GM21526 (cell line): Measurements from ENCODE around the gene HECW1.
A peak's percentile ranks its signal among the peaks of the same experiment; 100 is the strongest.
"Not testable (repeated sequence)": the region's sequence is repeated elsewhere in the genome, so short reads cannot be mapped to it uniquely, and the experiment has no call there.

ENCODE experiments used
- ATAC-seq: cut with Tn5 transposase; IDR thresholded peaks from one replicate; pipeline ENCODE4 v1.9.1; 2021; ENCODE audit warnings: moderate library complexity; ENCODE audit not compliant: unreplicated experiment, low FRiP score

HECW1 gene

DNA sequence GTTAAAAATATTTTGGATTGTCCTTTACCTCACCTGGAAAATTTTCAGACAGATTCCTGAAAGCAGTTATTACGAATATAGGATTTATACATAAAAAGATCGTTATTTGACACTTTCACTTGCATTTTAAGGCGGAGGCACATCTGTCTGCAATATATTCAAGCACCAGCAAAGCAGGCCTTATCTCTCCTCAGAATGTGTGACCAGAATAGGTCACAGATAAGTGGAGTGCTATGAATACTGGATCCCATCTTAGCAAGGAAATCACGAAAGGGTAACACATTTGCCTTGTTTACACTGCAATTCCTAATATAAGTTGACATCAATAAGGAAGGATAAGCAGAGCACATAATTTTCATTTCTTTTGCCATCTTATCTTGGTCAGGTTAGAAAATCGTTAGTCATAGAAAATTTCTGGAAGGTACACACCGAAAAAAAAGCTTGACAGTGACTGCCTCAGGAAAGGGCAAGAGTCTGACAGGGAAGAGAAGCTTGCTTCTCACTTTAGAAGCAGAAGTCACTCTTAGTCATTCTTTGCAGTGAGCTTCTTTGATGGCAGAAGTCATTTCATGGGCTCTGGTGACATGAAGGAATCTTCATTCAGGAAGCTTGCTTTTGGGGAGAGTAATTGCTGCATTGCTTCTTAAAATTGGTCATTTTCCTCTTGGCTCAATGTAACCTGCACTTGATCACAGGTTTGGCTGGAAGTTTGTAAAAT lies 372.4 kb downstream of the HECW1 start:
- no peak for ATAC-seq

- ATAC-seq = no peak
Observed at GRCh38 chr7:43485580-43485979, 373.1 kb downstream of the HECW1 start.

DNA sequence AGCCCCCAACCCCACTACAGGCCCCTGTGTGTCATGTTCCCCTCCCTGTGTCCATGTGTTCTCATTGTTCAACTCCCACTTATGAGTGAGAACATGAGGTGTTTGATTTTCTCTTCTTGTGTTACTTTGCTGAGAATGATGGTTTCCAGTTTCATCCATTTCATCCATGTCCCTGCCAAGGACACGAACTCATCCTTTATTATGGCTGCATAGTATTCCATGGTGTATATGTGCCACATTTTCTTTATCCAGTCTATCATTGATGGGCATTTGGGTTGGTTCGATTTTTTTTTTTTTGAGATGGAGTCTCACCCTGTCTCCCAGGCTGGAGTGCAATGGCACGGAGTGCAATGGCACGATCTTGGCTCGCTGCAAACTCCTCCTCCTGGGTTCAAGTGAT lies 373.6 kb downstream of the HECW1 start:
- ATAC-seq = not testable (repeated sequence)

DNA sequence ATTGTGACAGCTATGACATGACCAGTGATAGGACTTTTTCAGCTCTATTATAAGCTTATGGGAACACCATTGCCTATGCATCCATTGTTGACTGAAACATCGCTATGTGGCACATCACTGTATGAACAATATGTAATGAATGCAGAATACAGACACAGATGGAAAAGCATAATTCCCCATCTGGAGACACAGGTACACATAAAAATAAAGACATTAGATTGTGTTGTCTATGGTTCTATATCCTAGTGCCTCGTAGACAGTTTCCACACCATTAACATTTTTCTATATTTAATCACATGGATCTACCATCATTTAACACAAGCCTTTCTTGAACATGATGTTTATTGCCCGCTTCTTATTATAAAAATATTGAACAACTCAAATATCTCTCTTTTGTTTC lies 374.2 kb downstream of the HECW1 start:
- ATAC-seq = no peak

DNA sequence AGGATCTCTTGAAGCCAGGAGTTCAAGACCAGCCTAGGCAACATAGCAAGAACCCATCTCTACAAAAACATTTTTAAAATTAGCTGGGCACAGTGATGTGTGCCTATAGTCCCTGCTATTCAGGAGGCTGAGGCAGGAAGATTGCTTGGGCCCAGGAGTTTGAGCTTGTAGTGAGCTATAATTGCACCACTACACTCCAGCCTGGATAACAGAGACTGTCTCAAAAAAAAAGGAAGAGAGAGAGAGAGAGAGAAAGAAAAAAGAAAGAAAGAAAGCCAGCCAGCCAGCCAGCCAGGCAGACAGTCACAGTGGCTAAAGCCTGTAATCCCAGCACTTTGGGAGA lies 375.3 kb downstream of the HECW1 start:
- no peak for ATAC-seq

DNA sequence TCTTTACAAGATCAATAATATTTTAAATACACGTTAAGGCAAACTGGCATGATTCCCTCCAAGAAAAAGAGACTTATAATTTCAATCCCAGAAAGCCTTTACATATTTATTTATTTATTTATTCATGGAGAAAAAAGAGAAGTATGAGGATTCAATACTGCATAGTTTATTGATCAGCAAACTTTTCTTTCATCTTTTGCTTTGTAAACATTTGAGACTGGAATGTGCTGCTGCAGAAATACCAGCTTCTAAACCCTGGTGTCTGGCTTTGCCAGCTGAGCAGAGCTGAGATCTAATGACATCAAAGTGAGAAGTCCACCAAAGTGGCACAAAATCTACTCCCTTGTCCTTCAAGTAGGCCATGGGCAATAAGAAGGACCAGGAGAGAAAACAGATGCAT lies 376.8 kb downstream of the HECW1 start:
- ATAC-seq = no peak

DNA sequence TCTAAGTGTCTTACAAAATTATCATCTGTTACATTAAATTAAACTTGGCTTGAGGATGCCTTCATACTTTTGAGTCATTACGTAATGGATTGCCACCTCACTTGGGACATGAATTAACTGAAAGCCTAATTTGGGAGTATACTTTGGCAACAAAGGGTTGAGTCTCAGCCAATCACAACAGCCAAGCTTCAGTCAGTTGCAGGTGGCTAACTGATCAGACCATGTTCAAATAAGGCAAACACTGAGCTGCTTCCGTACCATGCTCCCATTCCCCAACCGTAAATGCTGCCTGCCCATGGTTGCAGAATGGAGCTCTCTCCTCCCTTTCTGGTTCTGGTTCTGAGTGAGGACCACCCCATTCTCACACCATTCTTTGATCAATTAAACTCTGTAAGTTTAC lies 377.6 kb downstream of the HECW1 start:
- no peak for ATAC-seq

GRCh38 chr7:43491123-43491522 lies 378.7 kb downstream of the HECW1 start:
- ATAC-seq = no peak

DNA sequence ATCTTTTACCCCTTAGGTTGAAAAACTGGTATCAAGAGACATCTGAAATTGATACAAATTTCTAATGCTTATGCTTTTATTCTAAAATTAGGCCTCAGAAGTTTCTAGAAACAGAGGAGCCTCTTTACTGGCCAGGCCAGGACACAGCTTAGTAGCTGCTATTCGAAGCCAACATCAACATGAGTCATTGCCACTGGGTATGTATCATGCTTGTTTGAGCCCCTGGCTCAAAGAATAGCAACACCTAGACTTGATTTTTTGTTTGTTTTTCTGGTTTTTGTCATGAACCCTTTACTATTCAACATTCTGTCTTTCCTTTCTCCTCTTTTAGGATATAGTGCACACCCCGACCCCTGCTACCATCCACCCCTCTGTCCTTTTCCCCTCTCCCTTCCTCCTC lies 379.5 kb downstream of the HECW1 start:
- no peak for ATAC-seq

DNA sequence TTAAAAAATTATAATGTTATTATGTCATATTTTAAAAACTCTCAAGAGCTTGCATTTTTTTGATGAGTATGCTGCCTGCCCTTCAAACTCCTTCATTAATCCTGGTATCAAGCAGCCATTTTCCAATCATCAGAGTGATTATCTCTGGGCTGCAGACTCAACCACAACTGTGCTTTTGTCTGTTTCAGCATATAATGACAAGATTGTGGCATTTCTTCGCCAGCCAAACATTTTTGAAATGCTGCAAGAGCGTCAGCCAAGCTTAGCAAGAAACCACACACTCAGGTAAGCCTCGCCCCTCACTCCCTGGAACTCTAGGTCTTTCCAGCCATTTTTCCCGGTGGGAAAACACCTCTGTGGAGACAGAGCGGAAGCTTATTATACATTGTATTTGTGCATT lies 380.4 kb downstream of the HECW1 start:
- no peak for ATAC-seq

DNA sequence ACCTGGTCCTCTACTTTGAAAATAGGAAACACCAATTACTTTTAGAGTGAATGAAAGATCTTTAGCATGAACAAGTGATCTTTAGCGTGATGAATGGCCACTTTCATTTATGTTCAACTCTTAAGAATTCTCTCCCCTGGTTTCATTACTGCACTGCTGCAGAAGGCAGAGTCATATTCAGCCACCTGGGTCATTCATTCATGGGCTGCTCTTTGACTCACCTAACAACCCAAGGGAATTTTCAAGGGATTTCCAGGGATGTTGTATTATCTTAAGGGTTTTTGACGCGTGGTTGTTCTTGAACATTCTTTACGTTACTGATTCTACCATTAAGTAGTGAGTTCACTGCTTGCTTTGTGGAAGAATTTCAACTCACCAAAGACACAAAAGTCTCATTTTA lies 383.1 kb downstream of the HECW1 start:
- ATAC-seq = no peak

- no peak for ATAC-seq
Observed at GRCh38 chr7:43496596-43496995, 384.1 kb downstream of the HECW1 start.

DNA sequence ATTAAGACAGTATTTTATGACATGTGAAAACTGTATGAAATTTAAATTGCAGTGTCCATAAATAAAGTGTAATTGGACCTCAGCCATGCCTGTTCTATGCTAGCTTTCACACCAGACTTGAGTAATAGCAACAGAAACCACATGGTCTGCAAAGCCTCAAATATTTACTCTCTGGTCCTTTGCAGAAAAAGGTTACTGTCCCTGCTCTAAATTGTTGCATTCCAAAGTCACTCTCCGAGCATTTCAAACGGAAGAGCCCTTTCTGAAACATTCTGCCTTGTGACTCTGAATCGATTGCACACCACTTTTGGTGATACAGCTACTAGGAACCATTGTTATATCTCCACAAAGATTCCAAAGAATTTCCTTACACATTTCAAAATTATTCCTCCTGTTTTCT lies 389.4 kb downstream of the HECW1 start:
- no peak for ATAC-seq

- no peak for ATAC-seq
Observed at GRCh38 chr7:43502941-43503340, 390.5 kb downstream of the HECW1 start.

DNA sequence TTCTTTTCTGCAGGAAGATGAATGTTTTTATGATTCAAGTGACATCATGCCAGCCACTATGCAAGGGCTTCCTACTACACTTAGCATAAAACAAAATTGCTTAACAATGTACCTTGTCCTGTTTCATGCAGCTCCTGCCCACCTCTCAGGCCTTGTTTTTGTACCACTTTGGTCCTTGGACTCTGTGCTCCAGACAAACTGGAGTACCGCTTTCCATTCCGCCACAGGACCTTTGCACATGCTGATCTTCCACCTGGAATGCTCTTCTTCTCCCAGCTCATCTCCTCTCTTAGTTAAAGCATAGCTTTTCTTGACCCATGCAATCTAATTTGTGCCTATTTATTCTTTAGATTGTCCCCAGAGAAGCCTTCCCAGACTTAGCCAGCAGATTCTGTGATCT lies 393.0 kb downstream of the HECW1 start:
- ATAC-seq = no peak

- no peak for ATAC-seq
Observed at GRCh38 chr7:43506460-43506859, 394.0 kb downstream of the HECW1 start.

DNA sequence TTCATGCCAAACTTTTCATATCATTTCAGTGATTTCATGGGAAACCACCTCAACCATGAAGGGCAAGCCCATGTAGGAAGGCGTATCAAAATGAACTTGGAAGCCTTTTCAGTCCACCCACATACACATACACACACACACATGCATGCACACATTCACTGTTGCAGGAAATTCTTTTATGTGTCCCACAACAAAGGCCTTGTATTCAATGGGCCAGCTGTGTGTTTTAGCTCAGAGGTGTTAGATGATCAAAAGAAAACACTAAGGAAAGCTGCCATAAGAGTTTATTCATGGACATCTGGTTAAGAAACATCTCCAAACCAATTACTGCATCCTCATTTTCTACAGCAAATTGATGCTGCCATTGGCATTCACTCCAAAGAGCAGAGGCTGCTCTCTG lies 396.0 kb downstream of the HECW1 start:
- ATAC-seq = no peak

DNA sequence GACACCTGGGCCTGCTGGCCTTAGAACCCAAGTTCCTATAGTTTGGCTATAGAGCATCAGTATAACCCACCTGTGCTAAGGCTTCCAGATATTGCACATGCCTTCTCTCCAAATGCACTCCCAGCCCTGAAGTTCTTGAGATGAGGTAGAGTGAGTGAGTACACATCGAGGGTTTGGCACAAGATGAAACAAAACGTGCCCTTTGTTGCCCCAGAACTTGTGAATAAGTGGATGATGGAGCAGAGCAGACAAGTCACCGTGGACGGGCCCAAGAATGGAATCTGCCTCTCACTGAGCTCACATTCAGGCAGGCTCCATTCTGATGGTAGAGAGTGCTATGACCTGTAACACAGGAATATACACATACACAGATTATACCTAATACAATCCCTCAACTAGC lies 397.5 kb downstream of the HECW1 start:
- ATAC-seq = no peak

DNA sequence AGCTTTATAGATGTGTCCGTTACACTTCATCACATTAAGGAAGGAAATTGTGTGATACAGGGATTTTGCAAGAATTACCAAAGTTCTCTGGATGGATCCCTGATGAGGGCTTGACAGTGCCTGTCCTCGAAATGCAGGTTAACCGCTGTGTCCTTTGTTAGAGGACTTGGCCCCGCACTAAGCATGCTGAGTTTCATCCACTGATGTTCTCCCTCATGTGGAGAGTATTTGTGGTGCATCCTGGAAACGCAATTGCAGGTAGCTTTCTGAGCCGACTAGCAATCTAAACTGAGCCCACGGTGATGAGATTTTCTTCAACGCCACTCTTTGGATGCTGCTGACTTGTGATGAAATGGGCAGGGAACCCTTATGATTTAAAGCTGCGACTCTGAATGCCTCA lies 398.6 kb downstream of the HECW1 start:
- ATAC-seq = no peak

DNA sequence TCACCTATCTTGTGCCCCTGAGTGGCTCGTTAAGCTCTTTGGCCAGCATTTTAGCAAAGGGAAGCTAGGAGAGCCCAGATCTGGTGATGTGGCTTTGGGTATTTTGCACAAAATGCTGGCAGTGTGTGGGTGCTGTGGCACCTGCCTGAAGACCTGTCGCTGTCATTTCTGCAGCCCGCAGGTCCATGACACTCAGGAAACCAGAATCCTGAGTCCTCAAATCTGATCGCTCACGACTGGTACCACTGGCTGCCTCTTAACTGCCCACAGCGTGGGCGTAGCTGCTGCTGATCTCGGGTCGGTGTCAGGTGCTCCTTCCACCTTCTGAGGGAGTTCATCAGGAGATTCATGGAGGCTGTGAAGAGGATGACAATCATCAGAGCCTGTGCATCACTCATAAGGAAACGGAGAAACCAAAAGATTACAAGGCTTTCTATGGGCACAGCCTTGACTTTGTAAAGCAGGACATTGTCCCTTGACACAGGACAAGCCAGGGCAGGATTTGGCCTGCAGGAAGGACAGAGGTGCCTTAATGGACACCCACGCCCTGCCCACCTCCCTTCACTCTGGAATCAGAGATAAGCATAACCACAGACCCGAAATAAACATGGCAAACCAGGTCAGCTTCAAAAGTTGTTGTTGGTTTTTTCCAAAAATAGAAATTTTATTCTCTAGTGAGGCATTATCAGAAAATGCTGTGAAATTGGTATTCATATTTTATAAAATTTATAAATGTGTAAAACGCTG lies 399.5 kb downstream of the HECW1 start:
- ATAC-seq = no peak

DNA sequence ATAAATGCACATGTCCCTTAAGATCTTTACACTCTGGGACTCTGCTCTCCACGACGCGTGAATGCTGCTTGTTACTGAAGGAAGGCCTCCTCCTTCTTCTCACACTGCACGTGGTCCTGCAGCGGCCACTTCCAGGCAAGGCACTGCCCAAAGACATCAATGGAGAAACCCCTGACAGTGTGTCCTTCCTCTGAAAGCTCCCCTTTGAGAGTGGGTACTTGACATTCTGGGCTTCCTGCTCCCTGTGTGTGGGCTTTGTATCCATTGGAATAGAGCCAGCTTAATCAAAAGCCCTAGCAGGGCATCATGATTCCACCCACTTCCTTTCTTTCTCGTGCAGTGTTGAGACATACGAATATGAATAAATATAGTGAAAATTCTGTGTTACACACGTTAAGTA lies 400.8 kb downstream of the HECW1 start:
- no peak for ATAC-seq

DNA sequence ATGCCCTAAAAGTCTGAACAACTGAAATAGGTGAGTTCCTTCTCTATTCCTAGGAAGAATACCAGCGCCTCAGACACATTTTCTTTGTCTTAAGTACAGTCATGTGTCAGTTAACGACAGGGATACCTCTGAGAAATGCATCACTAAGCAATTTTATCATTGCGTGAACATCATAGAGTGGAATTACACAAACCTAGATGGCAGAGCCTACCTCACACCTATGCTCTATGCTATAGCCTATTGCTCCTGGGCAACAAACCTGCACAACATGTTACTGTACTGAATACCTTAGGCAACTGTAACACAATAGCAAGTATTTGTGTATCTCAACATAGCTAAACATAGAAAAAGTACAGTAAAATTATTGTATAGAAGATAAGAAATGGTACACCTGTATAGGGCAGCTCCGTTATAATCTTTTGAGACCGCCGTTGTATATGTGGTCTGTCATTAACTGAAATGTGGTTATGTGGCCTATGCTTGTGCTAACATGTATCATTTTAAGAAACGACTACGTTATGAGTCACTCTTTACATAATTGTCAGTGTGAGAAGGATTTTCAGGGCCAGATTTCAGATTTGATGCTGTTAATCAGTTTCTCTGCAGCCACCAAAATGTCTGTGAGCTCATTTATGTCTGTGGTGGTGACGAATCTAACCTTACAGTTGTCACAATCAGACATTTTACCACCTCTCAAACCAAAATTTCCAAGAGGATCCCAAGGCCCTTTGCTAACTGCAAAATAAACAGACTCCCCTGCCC lies 404.3 kb downstream of the HECW1 start:
- peak; percentile 67 for ATAC-seq
